HG02840 (cell line): ENCODE measurements around the gene RHOB.
"Not testable (repeated sequence)": the region's sequence is repeated elsewhere in the genome, so short reads cannot be mapped to it uniquely, and the experiment has no call there.

Experiments used
- ATAC-seq: cut with Tn5 transposase; IDR thresholded peaks from one replicate; pipeline ENCODE4 v1.9.1; 2021; ENCODE audit warnings: mild to moderate bottlenecking, moderate library complexity, moderate number of reproducible peaks; ENCODE audit not compliant: unreplicated experiment, low FRiP score

RHOB gene

GRCh38 chr2:20446917-20447436 is at the start of gene RHOB:
TSS of gene RHOB (plus strand) at chr2:20447074. CDS start at chr2:20447466, 392 bp downstream.
- ATAC-seq: peak; percentile 93

- no peak for ATAC-seq
Measured at GRCh38 chr2:20397811-20398447, 48.9 kb upstream of the RHOB start.

GRCh38 chr2:20398956-20399567 is 47.8 kb upstream of the RHOB start:
- no peak for ATAC-seq

DNA sequence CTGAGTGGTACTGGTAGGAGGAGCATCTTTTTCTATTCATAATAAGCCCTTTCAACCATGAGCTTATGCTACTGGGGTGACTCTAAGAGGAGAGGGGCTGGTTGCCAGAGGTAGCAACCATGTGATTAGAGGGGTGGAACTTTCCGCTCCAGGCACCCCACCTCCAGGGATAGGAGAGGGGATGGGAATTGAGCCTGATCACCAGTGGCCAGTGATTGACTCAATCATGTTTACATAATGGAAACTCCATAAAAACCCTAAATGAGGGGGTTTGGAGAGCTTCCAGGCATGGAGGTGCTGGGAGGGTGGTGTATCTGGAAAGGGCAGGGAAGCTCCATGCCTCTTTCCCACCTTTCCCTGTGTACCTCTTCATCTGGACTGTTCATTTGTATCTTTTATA is 46.6 kb upstream of the RHOB start:
- ATAC-seq: no peak

- no peak for ATAC-seq
Measured at GRCh38 chr2:20400787-20401488, 45.9 kb upstream of the RHOB start.

GRCh38 chr2:20401489-20401835 is 45.4 kb upstream of the RHOB start:
- ATAC-seq: no peak

GRCh38 chr2:20403774-20404312 is 43.0 kb upstream of the RHOB start:
- ATAC-seq: no peak

DNA sequence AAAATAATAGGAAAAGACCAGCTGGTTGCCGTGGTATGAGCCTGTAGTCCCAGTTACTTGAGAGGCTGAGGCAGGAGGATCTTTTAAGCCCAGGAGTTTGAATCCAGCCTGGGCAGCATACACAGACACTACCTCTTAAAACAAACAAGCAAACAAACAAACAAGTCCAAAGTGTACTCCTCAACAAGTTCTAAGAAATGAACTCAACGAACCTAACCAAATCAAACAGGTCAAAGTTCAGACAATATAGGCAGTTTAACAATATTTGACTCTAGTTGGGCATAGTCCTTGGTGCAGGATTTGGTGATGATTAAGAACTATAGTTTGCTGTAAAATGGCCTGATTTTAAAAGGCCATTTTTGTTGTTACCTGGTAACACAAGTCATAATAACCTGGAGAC is 41.9 kb upstream of the RHOB start:
- ATAC-seq: no peak

DNA sequence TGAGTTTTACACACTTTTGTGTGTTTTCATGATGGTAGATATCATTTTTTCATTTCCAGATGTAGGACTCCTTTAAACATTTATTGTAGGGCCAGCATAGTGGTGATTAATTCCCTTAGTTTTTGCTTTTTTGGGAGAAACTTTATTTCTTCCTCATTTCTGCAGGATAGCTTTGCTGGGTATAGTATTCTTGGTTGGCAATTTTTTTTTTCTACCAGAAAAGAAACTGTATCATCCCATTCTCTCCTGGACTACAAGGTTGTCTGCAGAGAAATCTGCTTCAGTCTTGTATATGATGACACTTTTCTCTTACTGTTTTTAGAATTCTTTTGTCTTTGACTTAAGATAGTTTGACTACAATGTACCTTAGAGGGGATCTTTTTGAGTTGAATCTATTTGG is 37.8 kb upstream of the RHOB start:
- no peak for ATAC-seq

DNA sequence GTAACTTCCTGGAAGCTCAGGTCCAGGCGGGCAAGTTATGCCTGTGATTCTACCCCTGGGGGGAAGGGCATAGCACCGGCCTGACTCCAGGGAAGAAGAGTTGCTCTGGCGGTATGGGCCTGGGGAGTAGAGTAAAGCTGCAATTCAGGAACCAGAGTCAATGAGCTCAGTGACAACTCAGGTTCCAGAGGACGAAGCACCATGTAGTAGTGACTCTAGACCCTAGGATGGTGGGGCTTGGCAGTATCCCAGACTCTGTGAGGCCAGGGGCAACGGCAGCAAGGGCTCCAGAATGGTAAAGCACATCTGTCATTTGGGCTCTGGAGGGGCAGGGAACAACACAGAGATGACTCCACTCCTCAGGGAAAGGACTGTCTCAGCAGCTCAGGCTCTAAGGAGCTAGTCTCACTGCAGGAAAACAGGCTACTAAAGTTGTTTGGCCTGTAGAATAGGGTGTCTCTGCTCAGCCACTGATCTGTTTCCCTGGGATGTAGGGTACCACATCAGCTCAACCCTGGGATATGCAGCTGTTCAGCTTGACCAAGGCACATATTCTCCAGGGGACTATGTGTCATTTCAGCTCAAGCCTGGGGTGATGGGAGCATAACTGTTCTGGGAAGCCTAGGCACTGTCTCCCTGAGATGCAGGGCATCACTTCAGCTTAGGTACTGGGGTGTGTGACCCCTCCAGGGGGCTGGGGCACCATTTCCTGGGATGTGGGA is 36.2 kb upstream of the RHOB start:
- no peak for ATAC-seq

- ATAC-seq: peak; percentile 95
Measured at GRCh38 chr2:20411361-20411894, 35.4 kb upstream of the RHOB start.

DNA sequence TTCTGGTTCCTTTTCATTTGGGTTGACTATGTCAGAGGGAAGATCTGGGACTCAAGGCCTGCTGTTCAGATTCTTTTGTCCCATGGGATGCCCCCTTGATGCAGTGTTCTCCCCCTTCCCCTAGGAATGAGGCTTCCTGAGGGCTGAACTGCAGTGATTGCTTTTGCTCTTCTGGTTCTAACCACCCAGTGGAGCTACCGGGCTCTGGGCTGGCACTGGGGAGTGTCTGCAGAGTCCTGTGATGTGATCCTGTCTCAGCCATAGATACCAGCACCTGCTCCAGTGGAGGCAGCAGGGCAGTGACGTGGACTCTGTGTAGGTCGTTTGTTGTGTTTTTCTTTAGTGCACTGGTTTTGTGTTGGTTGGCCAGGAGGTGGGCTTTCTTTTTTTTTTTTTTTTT is 32.1 kb upstream of the RHOB start:
- ATAC-seq: no peak

GRCh38 chr2:20415511-20415918 is 31.4 kb upstream of the RHOB start:
- no peak for ATAC-seq

GRCh38 chr2:20416723-20417122 is 30.2 kb upstream of the RHOB start:
- no peak for ATAC-seq

- not testable (repeated sequence) for ATAC-seq
Measured at GRCh38 chr2:20417230-20417821, 29.5 kb upstream of the RHOB start.

DNA sequence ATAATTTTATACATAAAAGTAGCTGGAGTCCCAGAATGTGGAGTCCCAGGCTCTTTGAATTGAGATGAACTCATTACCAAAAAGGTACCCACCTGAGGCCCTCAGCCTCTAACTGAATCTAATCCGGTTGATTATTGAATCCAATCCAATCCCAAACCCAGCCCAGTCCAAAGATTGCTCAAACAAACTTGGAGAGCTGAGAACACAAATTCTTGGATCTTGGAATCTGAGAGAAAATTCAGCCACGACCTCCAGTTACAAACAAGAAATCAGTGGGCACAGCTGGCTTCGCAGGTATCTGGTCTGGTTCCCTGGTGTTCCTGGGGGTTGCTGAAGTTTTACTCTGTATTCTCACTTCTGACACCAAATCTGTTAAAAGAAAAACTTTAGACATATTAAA is 28.4 kb upstream of the RHOB start:
- no peak for ATAC-seq

DNA sequence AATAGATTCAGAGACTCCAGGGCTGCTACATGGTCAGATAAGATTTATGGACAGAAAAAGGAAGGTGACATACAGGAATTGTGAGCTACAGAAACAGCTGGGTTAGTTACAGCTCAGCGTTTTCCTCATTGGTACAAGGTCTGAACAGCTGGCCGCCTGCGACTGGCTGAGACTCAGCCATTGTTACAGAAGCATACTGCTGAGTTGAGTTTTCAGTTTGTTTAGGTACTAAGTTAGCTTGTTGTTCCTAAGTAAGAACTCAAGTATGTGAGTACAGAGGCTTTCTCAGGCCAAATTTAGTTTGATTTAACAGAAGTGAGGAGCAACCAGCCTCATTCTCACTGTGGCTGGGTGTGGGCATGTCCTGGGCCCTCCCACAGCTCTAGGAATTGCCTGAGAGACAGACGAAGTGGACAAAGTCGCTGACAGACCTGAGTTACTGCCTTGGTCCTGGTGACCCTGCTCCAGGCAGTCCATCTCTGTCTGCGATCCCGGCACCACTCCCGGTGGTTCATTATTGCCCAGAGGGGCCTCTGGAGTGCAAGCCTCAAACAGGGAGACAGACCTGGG is 27.8 kb upstream of the RHOB start:
- ATAC-seq: no peak

GRCh38 chr2:20419752-20420151 is 27.1 kb upstream of the RHOB start:
- no peak for ATAC-seq

DNA sequence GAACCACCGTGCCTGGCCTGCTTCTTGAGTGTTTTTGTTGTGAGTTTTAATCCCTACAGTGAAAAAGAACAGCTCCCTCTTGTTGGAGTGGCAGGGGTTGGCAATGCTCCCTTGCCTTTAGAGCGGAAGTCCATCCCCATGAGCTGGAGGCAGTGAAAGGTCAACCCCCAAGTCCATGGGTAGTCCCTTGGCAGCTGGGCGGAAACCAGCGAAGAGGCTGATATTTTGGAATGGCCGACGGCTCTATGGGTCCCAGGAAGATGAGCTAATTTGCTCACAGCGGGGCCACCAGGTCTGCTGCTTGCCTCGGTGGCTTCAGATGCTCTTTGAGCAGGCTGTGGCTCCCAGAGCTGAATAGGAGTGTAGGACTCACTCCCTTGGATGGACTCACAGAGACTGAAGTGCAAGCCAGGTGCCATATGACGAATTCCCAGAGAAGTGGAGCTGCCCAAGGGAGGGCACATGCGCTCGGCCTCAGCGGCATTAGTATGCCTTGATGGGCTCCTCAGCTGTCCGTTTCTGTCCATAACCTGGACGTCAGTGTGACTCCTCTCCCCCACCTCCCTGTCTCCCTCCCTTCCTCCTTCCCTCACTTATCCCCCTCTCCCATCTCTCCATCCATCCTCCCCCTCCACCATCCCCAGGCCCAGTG is 25.4 kb upstream of the RHOB start:
- ATAC-seq: no peak
